ENCODE data around the gene SMAD7.
"Not testable (repeated sequence)": the region's sequence is repeated elsewhere in the genome, so short reads cannot be mapped to it uniquely, and the experiment has no call there.

The SMAD7 gene

GRCh38 chr18:48875314-48875941 is 75.3 kb downstream of the SMAD7 start:
- TF ChIP-seq CTCF (IDR thresholded peaks at IDR 0.05; ENCODE audit: control insufficient read depth, insufficient read depth, low read depth, low read length, missing control alignments), result no peak
- DNase-seq (ENCODE audit: low read depth), result no peak

GRCh38 chr18:48874701-48875162 is 76.0 kb downstream of the SMAD7 start:
- H3K4me3 ChIP-seq (ENCODE audit: control insufficient read depth, low read depth, low read length), result no peak overlapping the region
- DNase-seq (ENCODE audit: low read depth), result no peak
- TF ChIP-seq CTCF (IDR thresholded peaks at IDR 0.05; ENCODE audit: control insufficient read depth, insufficient read depth, low read depth, low read length, missing control alignments), result no peak

More at GRCh38 chr18:48875314-48875941, 75.3 kb downstream of the SMAD7 start:
- H3K4me3 ChIP-seq (ENCODE audit: control insufficient read depth, low read depth, low read length), result no peak overlapping the region

GRCh38 chr18:48874233-48874632 is 76.5 kb downstream of the SMAD7 start:
- DNase-seq (ENCODE audit: low read depth), result no peak
- H3K4me3 ChIP-seq (ENCODE audit: control insufficient read depth, low read depth, low read length), result no peak overlapping the region
- TF ChIP-seq CTCF (IDR thresholded peaks at IDR 0.05; ENCODE audit: control insufficient read depth, insufficient read depth, low read depth, low read length, missing control alignments), result no peak

GRCh38 chr18:48872234-48873145 is 78.3 kb downstream of the SMAD7 start:
- peak; percentile 23 for DNase-seq (ENCODE audit: low read depth)
- no peak overlapping the region for H3K4me3 ChIP-seq (ENCODE audit: control insufficient read depth, low read depth, low read length)
- no peak for TF ChIP-seq CTCF (IDR thresholded peaks at IDR 0.05; ENCODE audit: control insufficient read depth, insufficient read depth, low read depth, low read length, missing control alignments)

GRCh38 chr18:48871391-48872166 is 79.2 kb downstream of the SMAD7 start:
- no peak for DNase-seq (ENCODE audit: low read depth)
- TF ChIP-seq CTCF (IDR thresholded peaks at IDR 0.05; ENCODE audit: control insufficient read depth, insufficient read depth, low read depth, low read length, missing control alignments), result no peak
- no peak overlapping the region for H3K4me3 ChIP-seq (ENCODE audit: control insufficient read depth, low read depth, low read length)

GRCh38 chr18:48870926-48871325 is 79.8 kb downstream of the SMAD7 start:
- not testable (repeated sequence) for DNase-seq (ENCODE audit: low read depth)

More at GRCh38 chr18:48870926-48871325, 79.8 kb downstream of the SMAD7 start:
- H3K4me3 ChIP-seq (ENCODE audit: control insufficient read depth, low read depth, low read length), result not testable (repeated sequence)

Measured in AG09309 (cell line).